GM18870 (cell line): ENCODE measurements around the gene COL6A2.
"Not testable (repeated sequence)": the region's sequence is repeated elsewhere in the genome, so short reads cannot be mapped to it uniquely, and the experiment has no call there.

Source experiments
- ATAC-seq: cut with Tn5 transposase; IDR thresholded peaks from one replicate; pipeline ENCODE4 v1.9.1; 2021; ENCODE audit warnings: moderate library complexity; ENCODE audit not compliant: unreplicated experiment

Gene COL6A2

GRCh38 chr21:46139686-46140085 lies 41.8 kb downstream of the COL6A2 start:
- ATAC-seq, result no peak

- ATAC-seq, result not testable (repeated sequence)
These were observed 42.6 kb downstream of the COL6A2 start for GRCh38 chr21:46140352-46141003.

GRCh38 chr21:46141767-46142581 lies 44.1 kb downstream of the COL6A2 start:
- no peak for ATAC-seq

- no peak for ATAC-seq
These were observed 44.9 kb downstream of the COL6A2 start for GRCh38 chr21:46142582-46143473.

- no peak for ATAC-seq
These were observed 46.7 kb downstream of the COL6A2 start for GRCh38 chr21:46144464-46145070.

- ATAC-seq, result no peak
These were observed 47.4 kb downstream of the COL6A2 start for GRCh38 chr21:46145159-46145839.

- no peak for ATAC-seq
These were observed 48.2 kb downstream of the COL6A2 start for GRCh38 chr21:46145840-46146691.

GRCh38 chr21:46146856-46147255 lies 48.9 kb downstream of the COL6A2 start:
- ATAC-seq, result no peak

- not testable (repeated sequence) for ATAC-seq
These were observed 49.5 kb downstream of the COL6A2 start for GRCh38 chr21:46147429-46147828.

GRCh38 chr21:46148106-46148505 lies 50.2 kb downstream of the COL6A2 start:
- no peak for ATAC-seq

- no peak for ATAC-seq
These were observed 51.4 kb downstream of the COL6A2 start for GRCh38 chr21:46149205-46149901.

- ATAC-seq, result no peak
These were observed 52.2 kb downstream of the COL6A2 start for GRCh38 chr21:46150073-46150472.

- ATAC-seq, result no peak
These were observed 52.7 kb downstream of the COL6A2 start for GRCh38 chr21:46150491-46151121.

- ATAC-seq, result no peak
These were observed 53.5 kb downstream of the COL6A2 start for GRCh38 chr21:46151261-46151988.

GRCh38 chr21:46151989-46152926 lies 54.3 kb downstream of the COL6A2 start:
- no peak for ATAC-seq

GRCh38 chr21:46152927-46153246 lies 55.0 kb downstream of the COL6A2 start:
- no peak for ATAC-seq
